ENCODE results near the gene TBXAS1. TPM values are rescaled to one million over a fixed set of nuclear protein-coding genes. Genes with fewer than 3 reads are reported as not detected.

The TBXAS1 gene
- total and polyA plus RNA-seq, 2 of the 8 experiments (the other 6 are each of a cell fraction or from before 2014, with no cell fraction given), result 0.86 to 2.1 TPM

DNA sequence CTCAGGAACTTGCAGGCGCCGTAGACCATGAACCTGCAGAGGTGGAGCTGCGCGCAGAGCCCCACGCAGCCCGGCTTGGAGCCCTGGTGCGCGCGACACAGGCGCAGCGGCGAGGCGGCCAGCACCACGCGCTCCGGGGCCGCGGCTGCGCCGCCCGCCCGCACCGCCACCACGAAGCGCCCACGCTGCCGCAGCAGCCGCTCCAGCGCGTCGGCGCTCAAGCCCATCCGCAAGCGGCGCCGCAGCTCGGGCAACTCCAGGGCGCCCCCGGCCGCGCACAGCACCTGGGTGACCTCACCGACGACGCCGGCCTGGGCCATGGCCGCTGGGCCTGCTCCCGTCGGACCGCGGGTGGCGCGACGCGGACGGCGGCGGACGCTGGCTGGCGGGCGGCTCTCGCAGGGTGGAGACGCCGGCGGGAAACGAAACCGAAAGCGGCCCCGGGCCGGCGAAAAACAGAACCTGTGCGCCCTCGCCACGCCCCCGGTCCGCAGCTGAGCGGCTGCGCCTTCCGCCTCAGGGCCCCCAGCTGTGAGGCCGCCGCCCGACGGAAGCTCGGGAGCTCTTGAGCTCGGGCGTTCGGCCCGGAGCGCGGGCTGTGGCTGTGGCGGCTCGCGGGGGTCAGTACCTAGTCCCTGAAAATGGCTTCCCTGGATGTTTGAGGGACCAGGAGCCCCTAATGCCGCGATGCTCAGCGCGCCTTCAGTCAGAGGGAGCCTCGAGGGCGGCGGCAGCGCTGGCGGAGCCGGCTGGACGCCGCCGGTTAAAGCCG is 233.7 kb downstream of the TBXAS1 start, which contains the start of gene PARP12 (continued):
- TF ChIP-seq CBX5 (IDR thresholded peaks at IDR 0.05; ENCODE audit: low read depth, low read length) (no peak), GTF2F1 (IDR thresholded peaks at IDR 0.05; ENCODE audit: borderline replicate concordance, low read depth, low read length) (no peak), ZNF274 (IDR thresholded peaks at IDR 0.05; ENCODE audit: borderline replicate concordance, extremely low read depth, low read length) (no peak), JUN (IDR thresholded peaks at IDR 0.05; ENCODE audit: low read depth, low read length) (peak; percentile 47; the same call in 1 of the 2 replicates), YY1 (IDR thresholded peaks at IDR 0.05; ENCODE audit: low read depth, low read length) (peak; percentile 78; the same call in 1 of the 2 replicates), POLR2AphosphoS5 (IDR thresholded peaks at IDR 0.05; ENCODE audit: low read depth, low read length) (no peak), CEBPB (IDR thresholded peaks at IDR 0.05; ENCODE audit: low read depth, low read length) (no peak), SUZ12 (IDR thresholded peaks at IDR 0.05; ENCODE audit: low read length) (peak; percentile 29; the same call in 1 of the 2 replicates), NRF1 (IDR thresholded peaks at IDR 0.05; ENCODE audit: low read depth, low read length) (no peak), BRCA1 (IDR thresholded peaks at IDR 0.05; ENCODE audit: low read depth, low read length) (no peak), EZH2 (IDR thresholded peaks at IDR 0.05; ENCODE audit: low read depth, low read length, severe bottlenecking) (no peak), SP1 (IDR thresholded peaks at IDR 0.05; ENCODE audit: low read depth, low read length) (no peak), RAD21 (IDR thresholded peaks at IDR 0.05 in 1 of 2, conservative IDR thresholded peaks at IDR 0.05 in 1 of 2; ENCODE audit: low read depth in 2 of 2, low read length in 2 of 2) (no peak; a peak in 1 of 4 replicates), KDM4A (IDR thresholded peaks at IDR 0.05; ENCODE audit: low read depth, low read length, severe bottlenecking) (peak; percentile 81)

Data from H1 (cell line).